ENCODE measurements around the gene CLEC17A. TPM values are rescaled to one million over a fixed set of nuclear protein-coding genes. Genes with fewer than 3 reads are reported as not detected.

Gene CLEC17A
- total and polyA plus RNA-seq, 2 of the 13 experiments (the other 11 are each of a cell fraction or from before 2014, with no cell fraction given), result not detected

DNA sequence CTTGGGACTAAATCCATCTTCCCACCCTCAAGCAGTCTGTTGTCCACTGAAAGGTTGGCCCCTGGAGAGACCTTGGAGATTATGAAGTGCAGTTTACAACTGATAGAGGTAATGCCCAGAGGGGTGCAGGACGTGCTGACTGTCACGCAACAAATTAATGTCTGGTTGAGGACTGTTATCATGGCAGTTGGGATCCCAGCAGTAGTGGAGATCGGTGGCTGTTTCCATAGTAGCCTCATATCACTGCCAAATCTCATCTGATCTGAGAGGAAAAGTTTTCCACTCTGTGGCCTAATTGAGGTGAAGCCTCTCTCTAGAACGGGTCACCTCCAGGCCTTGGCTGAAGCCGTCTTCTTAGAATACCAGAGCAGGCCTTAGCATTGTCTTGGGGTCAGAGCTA, 49.4 kb upstream of the CLEC17A start (continued):
- TF ChIP-seq, protein P1, sequence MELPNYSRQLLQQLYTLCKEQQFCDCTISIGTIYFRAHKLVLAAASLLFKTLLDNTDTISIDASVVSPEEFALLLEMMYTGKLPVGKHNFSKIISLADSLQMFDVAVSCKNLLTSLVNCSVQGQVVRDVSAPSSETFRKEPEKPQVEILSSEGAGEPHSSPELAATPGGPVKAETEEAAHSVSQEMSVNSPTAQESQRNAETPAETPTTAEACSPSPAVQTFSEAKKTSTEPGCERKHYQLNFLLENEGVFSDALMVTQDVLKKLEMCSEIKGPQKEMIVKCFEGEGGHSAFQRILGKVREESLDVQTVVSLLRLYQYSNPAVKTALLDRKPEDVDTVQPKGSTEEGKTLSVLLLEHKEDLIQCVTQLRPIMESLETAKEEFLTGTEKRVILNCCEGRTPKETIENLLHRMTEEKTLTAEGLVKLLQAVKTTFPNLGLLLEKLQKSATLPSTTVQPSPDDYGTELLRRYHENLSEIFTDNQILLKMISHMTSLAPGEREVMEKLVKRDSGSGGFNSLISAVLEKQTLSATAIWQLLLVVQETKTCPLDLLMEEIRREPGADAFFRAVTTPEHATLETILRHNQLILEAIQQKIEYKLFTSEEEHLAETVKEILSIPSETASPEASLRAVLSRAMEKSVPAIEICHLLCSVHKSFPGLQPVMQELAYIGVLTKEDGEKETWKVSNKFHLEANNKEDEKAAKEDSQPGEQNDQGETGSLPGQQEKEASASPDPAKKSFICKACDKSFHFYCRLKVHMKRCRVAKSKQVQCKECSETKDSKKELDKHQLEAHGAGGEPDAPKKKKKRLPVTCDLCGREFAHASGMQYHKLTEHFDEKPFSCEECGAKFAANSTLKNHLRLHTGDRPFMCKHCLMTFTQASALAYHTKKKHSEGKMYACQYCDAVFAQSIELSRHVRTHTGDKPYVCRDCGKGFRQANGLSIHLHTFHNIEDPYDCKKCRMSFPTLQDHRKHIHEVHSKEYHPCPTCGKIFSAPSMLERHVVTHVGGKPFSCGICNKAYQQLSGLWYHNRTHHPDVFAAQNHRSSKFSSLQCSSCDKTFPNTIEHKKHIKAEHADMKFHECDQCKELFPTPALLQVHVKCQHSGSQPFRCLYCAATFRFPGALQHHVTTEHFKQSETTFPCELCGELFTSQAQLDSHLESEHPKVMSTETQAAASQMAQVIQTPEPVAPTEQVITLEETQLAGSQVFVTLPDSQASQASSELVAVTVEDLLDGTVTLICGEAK (IDR thresholded peaks at IDR 0.05), result no peak
- TF ChIP-seq, protein P1 (CRISPR knock-in tag; IDR thresholded peaks at IDR 0.05), result no peak
- TF ChIP-seq ZNF367 (CRISPR knock-in tag; IDR thresholded peaks at IDR 0.05; ENCODE audit: borderline replicate concordance), result no peak
